ENCODE data around the gene TMED5.

GRCh38 chr1:93150729-93151128, 29.5 kb downstream of the TMED5 start:
- TF ChIP-seq EZH2 (IDR thresholded peaks at IDR 0.05) (no peak), POLR2AphosphoS5 (IDR thresholded peaks at IDR 0.05; ENCODE audit: borderline replicate concordance, low read depth, low read length) (no peak)

Measured in SK-N-MC (cell line).